GM12874 (cell line): ENCODE measurements around the gene IGLL1.

ENCODE experiments used
- TF ChIP-seq, protein P1 (sequence below): IDR thresholded peaks from 2 replicates; pipeline ENCODE4 v1.5.1; 2011; ENCODE audit warnings: low read depth, mild to moderate bottlenecking, control low read depth, low read length, moderate library complexity; ENCODE audit not compliant: insufficient read depth

Gene IGLL1

GRCh38 chr22:23578306-23578705 lies 1.8 kb downstream of the IGLL1 start:
- TF ChIP-seq, protein P1, sequence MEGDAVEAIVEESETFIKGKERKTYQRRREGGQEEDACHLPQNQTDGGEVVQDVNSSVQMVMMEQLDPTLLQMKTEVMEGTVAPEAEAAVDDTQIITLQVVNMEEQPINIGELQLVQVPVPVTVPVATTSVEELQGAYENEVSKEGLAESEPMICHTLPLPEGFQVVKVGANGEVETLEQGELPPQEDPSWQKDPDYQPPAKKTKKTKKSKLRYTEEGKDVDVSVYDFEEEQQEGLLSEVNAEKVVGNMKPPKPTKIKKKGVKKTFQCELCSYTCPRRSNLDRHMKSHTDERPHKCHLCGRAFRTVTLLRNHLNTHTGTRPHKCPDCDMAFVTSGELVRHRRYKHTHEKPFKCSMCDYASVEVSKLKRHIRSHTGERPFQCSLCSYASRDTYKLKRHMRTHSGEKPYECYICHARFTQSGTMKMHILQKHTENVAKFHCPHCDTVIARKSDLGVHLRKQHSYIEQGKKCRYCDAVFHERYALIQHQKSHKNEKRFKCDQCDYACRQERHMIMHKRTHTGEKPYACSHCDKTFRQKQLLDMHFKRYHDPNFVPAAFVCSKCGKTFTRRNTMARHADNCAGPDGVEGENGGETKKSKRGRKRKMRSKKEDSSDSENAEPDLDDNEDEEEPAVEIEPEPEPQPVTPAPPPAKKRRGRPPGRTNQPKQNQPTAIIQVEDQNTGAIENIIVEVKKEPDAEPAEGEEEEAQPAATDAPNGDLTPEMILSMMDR = no peak

- TF ChIP-seq, protein P1 = no peak
These were observed 3.4 kb downstream of the IGLL1 start for GRCh38 chr22:23576681-23577080.

DNA sequence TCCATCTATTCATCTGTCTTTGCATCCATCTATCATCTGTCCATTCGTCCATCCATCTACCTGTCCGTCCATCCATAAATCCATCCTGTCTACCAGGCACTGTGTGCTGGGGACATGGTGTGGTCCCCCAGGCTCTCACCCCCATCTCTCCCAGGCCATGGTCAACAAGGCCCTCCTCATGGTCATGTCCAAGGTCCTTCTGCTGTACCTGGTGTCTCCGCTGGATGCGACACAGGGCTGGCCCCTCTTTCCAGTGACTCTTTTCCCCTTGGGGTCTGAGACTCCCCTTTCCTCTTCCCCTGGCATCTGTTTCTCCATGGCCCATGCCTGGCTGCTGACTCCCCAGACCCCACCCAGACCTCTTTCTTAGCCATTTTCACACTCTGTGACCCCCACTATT lies 4.5 kb downstream of the IGLL1 start:
- TF ChIP-seq, protein P1 = no peak

GRCh38 chr22:23574877-23575276 lies 5.2 kb downstream of the IGLL1 start:
- TF ChIP-seq, protein P1 = no peak

GRCh38 chr22:23574371-23574811 lies 5.7 kb downstream of the IGLL1 start:
- TF ChIP-seq, protein P1 = no peak

DNA sequence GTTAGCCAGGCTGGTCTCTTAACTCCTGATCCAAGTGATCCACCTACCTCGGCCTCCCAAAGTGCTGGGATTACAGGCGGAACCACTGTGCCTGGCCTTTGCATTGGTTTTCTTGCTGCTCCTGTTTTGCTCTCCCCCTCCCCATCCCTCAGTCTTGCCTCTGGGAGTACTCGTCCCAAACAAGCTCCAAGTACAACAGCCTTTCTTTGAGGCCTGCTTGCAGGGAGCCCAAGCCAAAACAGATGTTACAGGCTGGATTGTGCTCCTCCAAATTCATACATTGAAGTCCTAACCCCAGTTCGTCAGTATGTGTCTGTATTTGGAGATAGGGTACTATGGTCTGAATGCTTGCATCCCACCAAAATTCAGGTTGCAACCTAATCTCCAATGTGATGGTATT lies 8.6 kb downstream of the IGLL1 start:
- TF ChIP-seq, protein P1 = no peak

- TF ChIP-seq, protein P1 = no peak
These were observed 9.4 kb downstream of the IGLL1 start for GRCh38 chr22:23570681-23571080.

DNA sequence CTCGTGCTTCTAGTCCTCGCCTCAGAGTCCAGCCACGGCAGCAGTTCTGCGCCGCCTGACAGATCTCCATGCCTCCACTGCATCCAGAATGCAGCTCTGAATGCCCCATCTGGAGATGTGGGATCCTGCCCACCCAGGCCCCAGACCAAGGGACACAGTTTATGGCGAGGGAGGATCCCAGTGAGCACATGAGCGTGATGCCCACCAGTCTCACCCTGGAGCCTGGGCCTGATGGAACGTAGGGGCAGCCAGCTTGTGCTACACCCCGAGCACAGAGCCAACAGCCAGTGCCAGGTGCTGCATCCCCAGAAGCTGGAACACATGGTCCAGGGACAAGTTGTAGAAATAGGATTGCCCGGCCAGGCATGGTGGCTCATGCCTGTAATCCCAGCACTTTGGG lies 10.4 kb downstream of the IGLL1 start:
- TF ChIP-seq, protein P1 = no peak
